Activated CD8-positive, alpha-beta memory T cell treated with anti-CD3 and anti-CD28 coated beads for 24 hours (primary cell): ENCODE data around the gene ANAPC5.
"Not testable (repeated sequence)": the region's sequence is repeated elsewhere in the genome, so short reads cannot be mapped to it uniquely, and the experiment has no call there.

Experiments
- DNase-seq: peaks from one replicate; pipeline ENCODE4 v3.0.0-alpha.2; 2020

Gene ANAPC5

GRCh38 chr12:121351820-121352681, at the start of gene ANAPC5:
ANAPC5 (minus strand) TSS chr12:121352411; CDS start chr12:121352340, 71 bp downstream.
- peak; percentile 92 for DNase-seq

- DNase-seq, result peak; percentile 88
These were observed 48.3 kb upstream of the ANAPC5 start for GRCh38 chr12:121400332-121401139.

GRCh38 chr12:121399391-121400331, 47.5 kb upstream of the ANAPC5 start, which contains the start of gene RNF34:
RNF34 (plus strand) TSS chr12:121400118; CDS start chr12:121400213, 95 bp downstream.
- DNase-seq, result peak; percentile 97

- DNase-seq, result no peak
These were observed 46.1 kb upstream of the ANAPC5 start for GRCh38 chr12:121398355-121398754.

GRCh38 chr12:121397521-121397920, 45.3 kb upstream of the ANAPC5 start:
- DNase-seq, result no peak

GRCh38 chr12:121392325-121392716, 40.1 kb upstream of the ANAPC5 start:
- DNase-seq, result no peak

GRCh38 chr12:121391619-121392324, 39.6 kb upstream of the ANAPC5 start:
- DNase-seq, result peak; percentile 59

GRCh38 chr12:121390856-121391255, 38.6 kb upstream of the ANAPC5 start:
- DNase-seq, result no peak

GRCh38 chr12:121388421-121388981, 36.3 kb upstream of the ANAPC5 start:
- DNase-seq, result no peak

- not testable (repeated sequence) for DNase-seq
These were observed 32.7 kb upstream of the ANAPC5 start for GRCh38 chr12:121384891-121385290.

- no peak for DNase-seq
These were observed 31.4 kb upstream of the ANAPC5 start for GRCh38 chr12:121383601-121384021.

GRCh38 chr12:121379945-121380344, 27.7 kb upstream of the ANAPC5 start:
- no peak for DNase-seq

- no peak for DNase-seq
These were observed 26.5 kb upstream of the ANAPC5 start for GRCh38 chr12:121378736-121379135.

- DNase-seq, result no peak
These were observed 24.8 kb upstream of the ANAPC5 start for GRCh38 chr12:121376754-121377697.

- DNase-seq, result not testable (repeated sequence)
These were observed 22.9 kb upstream of the ANAPC5 start for GRCh38 chr12:121374945-121375584.

GRCh38 chr12:121374336-121374735, 22.1 kb upstream of the ANAPC5 start:
- DNase-seq, result not testable (repeated sequence)

GRCh38 chr12:121373755-121374154, 21.5 kb upstream of the ANAPC5 start:
- DNase-seq, result no peak

- no peak for DNase-seq
These were observed 19.2 kb upstream of the ANAPC5 start for GRCh38 chr12:121371404-121371803.

- no peak for DNase-seq
These were observed 13.8 kb upstream of the ANAPC5 start for GRCh38 chr12:121366063-121366459.
